HL-60/S4 treated with phorbol 12-myristate 13-acetate at 8.2 ng/mL for 4 days and 3 days (cell line): ENCODE results near the gene TNRC18.
"Not testable (repeated sequence)": the region's sequence is repeated elsewhere in the genome, so short reads cannot be mapped to it uniquely, and the experiment has no call there.

Experiments
- in situ Hi-C: fragments of 300-500 bp; cut with MboI; formaldehyde crosslinking; loops from 2 replicates; pipeline ENCODE4 v1.15.0; 2022; ENCODE audit warnings: low sequenced_read_pairs

The TNRC18 gene, protein sequence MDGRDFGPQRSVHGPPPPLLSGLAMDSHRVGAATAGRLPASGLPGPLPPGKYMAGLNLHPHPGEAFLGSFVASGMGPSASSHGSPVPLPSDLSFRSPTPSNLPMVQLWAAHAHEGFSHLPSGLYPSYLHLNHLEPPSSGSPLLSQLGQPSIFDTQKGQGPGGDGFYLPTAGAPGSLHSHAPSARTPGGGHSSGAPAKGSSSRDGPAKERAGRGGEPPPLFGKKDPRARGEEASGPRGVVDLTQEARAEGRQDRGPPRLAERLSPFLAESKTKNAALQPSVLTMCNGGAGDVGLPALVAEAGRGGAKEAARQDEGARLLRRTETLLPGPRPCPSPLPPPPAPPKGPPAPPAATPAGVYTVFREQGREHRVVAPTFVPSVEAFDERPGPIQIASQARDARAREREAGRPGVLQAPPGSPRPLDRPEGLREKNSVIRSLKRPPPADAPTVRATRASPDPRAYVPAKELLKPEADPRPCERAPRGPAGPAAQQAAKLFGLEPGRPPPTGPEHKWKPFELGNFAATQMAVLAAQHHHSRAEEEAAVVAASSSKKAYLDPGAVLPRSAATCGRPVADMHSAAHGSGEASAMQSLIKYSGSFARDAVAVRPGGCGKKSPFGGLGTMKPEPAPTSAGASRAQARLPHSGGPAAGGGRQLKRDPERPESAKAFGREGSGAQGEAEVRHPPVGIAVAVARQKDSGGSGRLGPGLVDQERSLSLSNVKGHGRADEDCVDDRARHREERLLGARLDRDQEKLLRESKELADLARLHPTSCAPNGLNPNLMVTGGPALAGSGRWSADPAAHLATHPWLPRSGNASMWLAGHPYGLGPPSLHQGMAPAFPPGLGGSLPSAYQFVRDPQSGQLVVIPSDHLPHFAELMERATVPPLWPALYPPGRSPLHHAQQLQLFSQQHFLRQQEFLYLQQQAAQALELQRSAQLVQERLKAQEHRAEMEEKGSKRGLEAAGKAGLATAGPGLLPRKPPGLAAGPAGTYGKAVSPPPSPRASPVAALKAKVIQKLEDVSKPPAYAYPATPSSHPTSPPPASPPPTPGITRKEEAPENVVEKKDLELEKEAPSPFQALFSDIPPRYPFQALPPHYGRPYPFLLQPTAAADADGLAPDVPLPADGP (N-terminal part only)

DNA sequence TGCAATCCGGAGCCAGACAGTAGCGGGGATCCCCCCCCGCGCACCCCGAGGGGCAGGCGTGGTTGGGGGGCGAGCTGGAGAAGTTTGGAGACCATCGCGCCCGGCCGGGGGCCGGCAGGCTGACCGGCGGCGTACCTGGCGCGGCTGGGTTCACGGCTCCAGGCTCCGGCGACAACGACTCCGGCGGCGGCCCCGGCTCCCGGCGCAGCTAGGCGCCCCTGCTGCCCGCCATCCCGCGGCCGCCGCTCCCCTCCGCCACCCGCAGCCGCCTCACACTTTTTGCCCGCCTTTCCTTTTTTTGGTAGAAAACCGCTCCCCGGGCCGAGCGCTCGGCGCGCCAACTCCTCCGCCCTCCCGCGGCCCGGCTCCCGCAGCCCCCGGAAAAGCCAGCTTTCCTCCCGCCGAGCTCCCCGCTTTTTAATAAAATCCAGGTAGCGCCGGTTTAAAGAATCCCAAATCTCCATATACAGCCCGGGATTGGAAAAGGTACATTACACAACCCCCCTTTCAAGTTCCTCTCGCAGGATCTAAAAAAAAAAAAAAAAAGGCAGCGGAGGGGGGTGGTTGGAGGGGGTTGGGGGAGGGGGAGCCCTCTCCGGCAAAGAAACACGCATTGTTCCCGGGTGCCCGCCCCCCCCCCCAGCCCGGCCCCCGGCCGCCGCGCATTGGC lies at the start of gene TNRC18:
TSS of gene TNRC18 (minus strand) at position 529 of the 670 bp plus-strand sequence. CDS start 2,588 bp downstream, outside the sequence.
- in situ Hi-C loops: no loop called here

DNA sequence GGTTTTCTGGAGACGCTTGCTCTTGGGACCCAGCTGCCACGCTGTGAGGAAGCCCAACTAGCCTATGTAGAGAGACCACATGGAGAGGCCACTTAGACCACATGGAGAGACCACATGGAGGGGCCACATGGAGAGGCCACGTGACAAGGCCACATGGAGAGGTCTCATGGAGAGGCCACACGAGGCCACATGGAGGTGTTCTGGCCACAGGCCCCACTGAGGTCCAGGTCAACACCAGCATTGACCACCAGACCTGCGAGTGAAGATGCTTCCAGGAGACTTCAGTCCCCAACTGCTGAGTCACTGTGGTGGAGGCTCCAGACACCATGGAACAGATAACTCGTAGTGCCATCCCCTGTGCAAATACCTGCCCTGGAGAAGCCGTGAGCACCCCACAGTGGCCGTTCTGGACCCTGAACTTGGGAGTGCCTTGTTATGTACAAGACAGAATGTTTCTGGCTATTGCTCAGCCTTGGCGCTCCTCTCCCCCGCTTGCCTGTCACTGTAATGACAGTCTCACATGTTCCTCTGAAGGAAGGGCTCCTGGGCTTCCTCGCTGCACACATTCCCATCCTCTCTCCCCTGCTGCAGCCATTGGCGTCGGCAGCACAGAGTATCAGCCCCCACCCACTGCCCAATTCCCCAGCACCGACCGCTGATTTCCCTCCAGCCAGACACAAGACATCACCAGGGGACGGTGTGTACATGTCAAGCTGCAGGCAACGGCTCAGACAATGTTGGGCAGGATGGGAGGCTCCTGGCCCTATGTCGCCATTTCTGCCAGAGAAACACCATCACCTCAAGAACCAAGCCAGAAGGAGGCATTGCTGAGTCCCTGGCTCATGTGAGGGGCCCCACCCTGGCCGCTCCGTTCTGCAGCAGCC lies 49.0 kb upstream of the TNRC18 start:
- in situ Hi-C loops: no loop called here

DNA sequence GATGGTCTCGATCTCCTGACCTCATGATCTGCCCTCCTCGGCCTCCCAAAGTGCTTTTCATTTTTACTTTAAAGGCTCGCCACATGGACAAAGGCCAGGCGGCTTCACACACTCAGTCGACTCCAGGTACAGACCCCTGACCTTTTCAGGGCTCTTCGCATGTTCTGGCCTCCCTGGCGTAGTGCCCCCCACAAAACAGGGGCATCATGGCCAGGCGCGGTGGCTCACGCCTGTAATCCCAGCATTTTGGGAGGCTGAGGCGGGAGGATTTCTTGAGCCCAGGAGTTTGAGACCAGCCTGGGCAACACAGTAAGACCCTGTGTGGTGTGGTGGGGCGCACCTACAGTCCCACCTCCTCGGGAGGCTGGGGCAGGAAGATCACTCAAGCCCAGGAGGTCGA lies 48.0 kb upstream of the TNRC18 start:
- in situ Hi-C loops: not testable (repeated sequence)

DNA sequence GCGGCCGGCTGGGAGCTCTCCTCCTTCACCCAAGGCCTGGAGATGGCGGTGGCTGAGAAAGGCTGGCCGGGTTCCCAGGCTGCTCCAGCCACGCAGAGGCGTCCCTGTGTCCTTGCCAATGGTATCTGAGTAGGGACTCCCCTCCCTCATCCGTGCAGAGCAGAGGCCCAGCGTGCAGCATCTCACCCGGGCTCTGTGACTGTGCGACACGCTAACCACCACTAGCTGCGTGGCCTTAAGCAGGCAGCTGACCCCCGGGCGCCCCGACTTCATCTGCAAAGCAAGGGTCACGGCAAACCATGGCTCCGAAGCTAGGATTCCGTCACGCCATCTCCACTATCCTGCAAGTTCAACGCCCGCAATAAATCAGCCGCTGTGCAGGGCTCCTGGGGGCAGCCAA lies 47.2 kb upstream of the TNRC18 start:
- in situ Hi-C loops: no loop called here

DNA sequence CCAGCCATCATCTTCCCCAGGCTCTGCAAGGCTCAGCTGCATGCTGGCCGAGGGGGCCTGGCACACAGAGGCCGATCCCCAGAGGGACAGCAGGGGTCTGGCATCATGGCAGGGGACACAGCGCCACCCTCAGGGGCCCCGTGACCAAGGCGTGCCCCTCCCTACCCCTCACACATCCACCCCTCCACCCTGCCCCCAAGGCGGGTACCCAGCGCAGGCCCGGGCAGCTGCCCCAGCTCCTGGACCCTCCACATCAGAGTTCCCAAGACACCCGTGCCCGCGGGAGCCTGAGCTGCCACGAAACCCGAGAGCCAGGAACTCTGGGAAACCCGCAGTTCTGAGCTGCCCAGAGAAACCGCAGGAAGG lies 46.5 kb upstream of the TNRC18 start:
- in situ Hi-C loops: no loop called here

- in situ Hi-C loops: no loop called here
Observed at GRCh38 chr7:5469375-5470166, 45.9 kb upstream of the TNRC18 start.

- in situ Hi-C loops: no loop called here
Observed at GRCh38 chr7:5467645-5468044, 44.0 kb upstream of the TNRC18 start.

- in situ Hi-C loops: no loop called here
Observed at GRCh38 chr7:5466551-5466950, 42.9 kb upstream of the TNRC18 start.

GRCh38 chr7:5463031-5463430 lies 39.4 kb upstream of the TNRC18 start:
- in situ Hi-C loops: no loop called here

GRCh38 chr7:5462216-5462615 lies 38.6 kb upstream of the TNRC18 start:
- in situ Hi-C loops: no loop called here

GRCh38 chr7:5458921-5459480 lies 35.4 kb upstream of the TNRC18 start:
- in situ Hi-C loops: no loop called here

- in situ Hi-C loops: no loop called here
Observed at GRCh38 chr7:5457245-5457735, 33.7 kb upstream of the TNRC18 start.

- in situ Hi-C loops: no loop called here
Observed at GRCh38 chr7:5456409-5456808, 32.8 kb upstream of the TNRC18 start.

- in situ Hi-C loops: no loop called here
Observed at GRCh38 chr7:5455581-5456219, 32.1 kb upstream of the TNRC18 start.

DNA sequence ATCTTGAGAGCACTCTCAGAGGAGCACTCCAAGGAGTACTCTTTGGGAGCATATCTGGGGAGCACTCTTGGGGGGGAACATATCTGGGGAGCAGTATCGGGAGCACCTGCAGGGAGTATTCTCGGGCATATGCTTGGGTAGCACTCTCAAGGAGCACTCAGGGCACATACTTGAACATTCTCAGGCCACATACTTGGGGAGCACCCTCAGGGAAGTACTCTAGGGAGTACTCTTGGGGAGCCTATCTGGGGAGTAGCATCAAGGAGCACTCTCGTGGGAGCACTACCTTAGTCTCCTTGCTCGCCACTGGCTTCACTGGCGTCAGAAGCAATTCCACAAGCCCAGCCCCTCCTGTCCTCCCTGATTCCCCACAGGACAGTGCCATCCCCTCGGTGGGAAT lies 31.5 kb upstream of the TNRC18 start:
- in situ Hi-C loops: no loop called here

GRCh38 chr7:5454485-5454884 lies 30.9 kb upstream of the TNRC18 start:
- in situ Hi-C loops: no loop called here

DNA sequence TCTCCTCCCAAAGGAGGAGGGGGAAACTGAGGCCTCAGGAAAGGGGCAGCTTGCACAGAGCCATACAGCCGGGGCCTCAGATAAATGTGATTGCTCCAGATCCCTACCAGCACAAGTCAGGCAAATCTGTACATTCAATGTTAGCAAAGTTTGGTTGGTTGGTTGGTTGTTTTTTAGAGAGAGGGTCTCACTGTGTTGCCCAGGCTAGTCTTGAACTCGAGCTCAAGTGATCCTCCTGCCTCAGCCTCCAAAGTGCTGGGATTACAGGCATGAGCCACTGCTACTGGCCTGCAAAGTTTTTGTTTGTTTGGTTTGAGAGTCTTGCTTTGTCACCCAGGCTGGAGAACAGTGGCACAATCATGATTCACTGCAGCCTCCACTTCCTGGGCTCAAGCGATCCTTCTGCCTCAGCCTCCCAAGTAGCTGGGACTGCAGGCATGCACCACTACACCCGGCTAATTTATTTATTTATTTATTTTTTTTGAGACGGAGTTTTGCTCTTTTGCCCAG lies 30.0 kb upstream of the TNRC18 start:
- in situ Hi-C loops: no loop called here

- in situ Hi-C loops: no loop called here
Observed at GRCh38 chr7:5452937-5453540, 29.4 kb upstream of the TNRC18 start.
